Smooth muscle cell (in vitro differentiated cells): ENCODE data around the gene DNER. TPM values are rescaled to one million over a fixed set of nuclear protein-coding genes. Genes with fewer than 3 reads are reported as not detected.

ENCODE experiments used
- DNase-seq: peaks from one replicate; lab custom pipeline; 2025; ENCODE audit not compliant: unreplicated experiment; lab: John Stamatoyannopoulos, UW
- H2AFZ ChIP-seq: fragments of 200-600 bp; sonication (generic); 2 replicates; pipeline ENCODE4 v1.6.0; 2016; ENCODE audit warnings: antibody characterized with exemption, low read depth, mild to moderate bottlenecking
- H3F3A ChIP-seq: fragments of 200-600 bp; sonication (generic); 2 replicates; pipeline ENCODE4 v1.6.0; 2017; ENCODE audit warnings: antibody characterized with exemption, low read depth
- H3K27ac ChIP-seq: fragments of 200-600 bp; sonication (generic); 2 replicates; pipeline ENCODE4 v1.5.1; 2016; ENCODE audit warnings: low read depth, mild to moderate bottlenecking
- H3K27me3 ChIP-seq: fragments of 200-600 bp; sonication (generic); 2 replicates; pipeline ENCODE4 v1.6.1; 2016; ENCODE audit warnings: low read depth, mild to moderate bottlenecking
- H3K36me3 ChIP-seq: fragments of 200-600 bp; sonication (generic); 2 replicates; pipeline ENCODE4 v1.5.1; 2016; ENCODE audit warnings: low read depth
- H3K4me1 ChIP-seq: fragments of 200-600 bp; sonication (generic); 2 replicates; pipeline ENCODE4 v1.5.1; 2016; ENCODE audit warnings: low read depth
- H3K4me2 ChIP-seq: fragments of 200-600 bp; sonication (generic); 2 replicates; pipeline ENCODE4 v1.6.0; 2016; ENCODE audit warnings: mild to moderate bottlenecking
- H3K4me3 ChIP-seq: fragments of 200-600 bp; sonication (generic); 2 replicates; pipeline ENCODE4 v1.5.1; 2016; ENCODE audit warnings: mild to moderate bottlenecking
- H3K79me2 ChIP-seq: fragments of 200-600 bp; sonication (generic); 2 replicates; pipeline ENCODE4 v1.6.0; 2016; ENCODE audit warnings: low read depth, mild to moderate bottlenecking
- H3K9ac ChIP-seq: fragments of 200-600 bp; sonication (generic); 2 replicates; pipeline ENCODE4 v1.6.0; 2016; ENCODE audit warnings: low read depth
- H3K9me3 ChIP-seq: fragments of 200-600 bp; sonication (generic); replicated peaks from 2 replicates; pipeline ENCODE4 v1.5.1; 2016; ENCODE audit warnings: low read depth
- H4K20me1 ChIP-seq: fragments of 200-600 bp; sonication (generic); 2 replicates; pipeline ENCODE4 v1.6.0; 2016; ENCODE audit warnings: low read depth
- CTCF ChIP-seq: fragments of 200-600 bp; sonication (generic); IDR thresholded peaks from 2 replicates; pipeline ENCODE4 v1.5.1; 2017; ENCODE audit warnings: borderline replicate concordance, mild to moderate bottlenecking, antibody characterized with exemption; ENCODE audit not compliant: insufficient read depth, poor library complexity, severe bottlenecking
- WGBS: methylation state at CpG from one replicate; pipeline ENCODE4 v1.1.7; 2016; ENCODE audit warnings: low lambda C conversion rate; 5-methylcytosine and 5-hydroxymethylcytosine counted together
- polyA plus RNA-seq: library from polyadenylated mRNA; unstranded; fragments of >200 nt; fragmentation: Nextera tagmentation; extraction: Ambion mirVana; gene quantifications from 2 replicates; pipeline ENCODE4 v1.2.1, GENCODE V29; 2016
- total RNA-seq: library from RNA; depleted of rRNA; stranded (reverse); fragments of >200 nt; gene quantifications from 2 replicates; pipeline ENCODE4 v1.2.3, GENCODE V29; 2014

Gene DNER
- total and polyA plus RNA-seq, 2 experiments from 2014 or later = 0.31 to 0.61 TPM

GRCh38 chr2:229612384-229612971, 101.9 kb downstream of the DNER start:
- H3K27me3 ChIP-seq = no peaks in the 10 kb centered on the region
- TF ChIP-seq CTCF = no peak
- H3K27ac ChIP-seq = no peak overlapping the region

GRCh38 chr2:229611360-229611759, 103.0 kb downstream of the DNER start:
- no peaks in the 10 kb centered on the region for H4K20me1 ChIP-seq
- no peak overlapping the region for H2AFZ ChIP-seq
- H3K4me2 ChIP-seq = no peak overlapping the region
- H3K9ac ChIP-seq = no peak overlapping the region
- TF ChIP-seq CTCF = no peak
- H3K4me3 ChIP-seq = no peak overlapping the region
- H3F3A ChIP-seq = no peaks in the 10 kb centered on the region
- no peaks in the 10 kb centered on the region for H3K27me3 ChIP-seq
- WGBS = 72% methylated on average over 2 of the region's 2 CpGs
- no peaks in the 10 kb centered on the region for H3K9me3 ChIP-seq
- DNase-seq = no peak
- no peaks in the 10 kb centered on the region for H3K36me3 ChIP-seq
- no peaks in the 10 kb centered on the region for H3K79me2 ChIP-seq
- no peak overlapping the region for H3K27ac ChIP-seq
- H3K4me1 ChIP-seq = no peaks in the 10 kb centered on the region

More at GRCh38 chr2:229612384-229612971, 101.9 kb downstream of the DNER start:
- H3F3A ChIP-seq = no peaks in the 10 kb centered on the region
- H3K79me2 ChIP-seq = no peaks in the 10 kb centered on the region
- no peak overlapping the region for H3K9ac ChIP-seq
- no peaks in the 10 kb centered on the region for H4K20me1 ChIP-seq
- H3K4me1 ChIP-seq = no peaks in the 10 kb centered on the region
- no peaks in the 10 kb centered on the region for H3K36me3 ChIP-seq
- no peak for DNase-seq
- H2AFZ ChIP-seq = no peak overlapping the region
- WGBS = 82% methylated on average over 7 of the region's 7 CpGs
- H3K4me2 ChIP-seq = no peak overlapping the region
- no peak overlapping the region for H3K4me3 ChIP-seq
- no peaks in the 10 kb centered on the region for H3K9me3 ChIP-seq

- WGBS = 53% methylated on average over 2 of the region's 2 CpGs
- no peak overlapping the region for H3K27ac ChIP-seq
- H3K27me3 ChIP-seq = no peaks in the 10 kb centered on the region
- H3K4me2 ChIP-seq = no peak overlapping the region
- no peaks in the 10 kb centered on the region for H3F3A ChIP-seq
- H3K79me2 ChIP-seq = no peaks in the 10 kb centered on the region
- H3K4me1 ChIP-seq = no peaks in the 10 kb centered on the region
- DNase-seq = no peak
- H4K20me1 ChIP-seq = no peaks in the 10 kb centered on the region
- no peak overlapping the region for H2AFZ ChIP-seq
- H3K36me3 ChIP-seq = no peaks in the 10 kb centered on the region
- H3K9ac ChIP-seq = no peak overlapping the region
- no peaks in the 10 kb centered on the region for H3K9me3 ChIP-seq
- H3K4me3 ChIP-seq = no peak overlapping the region
- TF ChIP-seq CTCF = no peak
Observed at GRCh38 chr2:229610872-229611271, 103.5 kb downstream of the DNER start.

GRCh38 chr2:229610333-229610732, 104.0 kb downstream of the DNER start:
- Histone ChIP-seq H3K36me3 (no peaks in the 10 kb centered on the region), H3K4me1 (no peaks in the 10 kb centered on the region), H2AFZ (no peak overlapping the region), H3K9ac (no peak overlapping the region), H3K9me3 (no peaks in the 10 kb centered on the region), H3F3A (no peaks in the 10 kb centered on the region), H3K4me2 (no peak overlapping the region), H3K27ac (no peak overlapping the region), H4K20me1 (no peaks in the 10 kb centered on the region), H3K27me3 (no peaks in the 10 kb centered on the region), H3K4me3 (no peak overlapping the region), H3K79me2 (no peaks in the 10 kb centered on the region)
- WGBS = 91% methylated on average over 12 of the region's 12 CpGs
- no peak for TF ChIP-seq CTCF
- DNase-seq = no peak
